Cardiac septum (tissue), 1 donor: Measurements from ENCODE around the gene HLA-DQB1. TPM values are rescaled to one million over a fixed set of nuclear protein-coding genes. Genes with fewer than 3 reads are reported as not detected.
"Not testable (repeated sequence)": the region's sequence is repeated elsewhere in the genome, so short reads cannot be mapped to it uniquely, and the experiment has no call there.

Experiments
- DNase-seq: peaks from one replicate; pipeline ENCODE4 v3.0.0-alpha.2; 2020; ENCODE audit warnings: low spot score
- intact Hi-C: fragments of 100-400 bp; cut with DNase I; formaldehyde crosslinking; loops from one replicate; pipeline ENCODE4 v1.14.0; 2022
- long read RNA-seq: library from polyadenylated mRNA; unstranded; transcript quantifications from one replicate; pipeline ENCODE4 v2.0.0, GENCODE V29; 2021
- total RNA-seq: library from RNA; stranded (reverse); fragmentation: NEBNext Ultra II Directional; extraction: Animal tissue kit (Norgen Biotek cat#: 25700); gene quantifications from one replicate; pipeline ENCODE4 v1.2.1, GENCODE V29; 2021
- donor health status: DM: no; HTN: no; CAD: no.

HLA-DQB1 gene
- 3.7 TPM for total RNA-seq
- long read RNA-seq, transcript HLA-DQB1-205 (5 exons, 1,642 nt): major isoform, 7 of 9 reads
- long read RNA-seq, partial matches to known transcripts: 1 of 9 reads
- long read RNA-seq, other reads (novel, unspliced or antisense): 1 of 9 reads

DNA sequence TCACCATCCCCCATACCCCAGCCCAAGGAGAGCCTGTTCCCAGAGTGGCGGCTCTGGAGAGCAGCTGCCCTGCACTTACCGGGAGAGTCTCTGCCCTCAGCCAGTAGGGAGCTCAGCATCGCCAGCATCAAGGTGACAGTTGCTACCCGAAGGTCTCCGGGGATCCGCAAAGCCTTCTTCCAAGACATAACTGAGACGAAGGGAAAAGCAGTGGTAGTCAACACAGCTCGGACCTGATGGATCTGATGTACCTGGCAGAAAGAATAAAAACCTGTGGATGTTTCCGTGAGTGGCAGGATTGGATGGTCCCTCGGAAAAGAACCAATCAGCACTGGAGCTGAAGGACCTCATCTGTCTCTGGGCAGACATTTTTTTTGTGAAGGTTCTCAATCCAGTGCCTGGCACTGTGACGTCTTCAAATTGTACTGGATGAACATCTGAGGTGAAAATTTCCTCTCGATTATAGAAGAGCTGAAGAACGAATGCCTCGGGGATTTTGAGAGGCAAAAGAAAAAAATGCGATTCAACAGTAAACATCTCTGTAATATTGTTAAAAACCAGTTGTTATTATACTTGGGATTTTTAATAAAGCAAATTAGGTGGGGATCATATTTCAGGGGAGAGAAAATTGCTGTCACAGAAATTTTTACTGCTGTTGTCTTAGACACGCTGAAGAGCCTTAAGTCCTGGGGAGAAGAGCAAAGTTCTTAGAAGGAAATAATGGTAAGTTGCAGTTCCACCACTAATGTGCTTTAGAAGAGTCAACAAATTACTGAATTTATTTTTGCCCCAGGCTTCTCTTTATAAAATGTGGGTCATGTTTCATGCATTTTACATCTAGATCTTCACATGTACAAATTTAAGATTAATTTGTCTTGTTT is at the start of gene HLA-DQB1:
HLA-DQB1 (minus strand) TSS at position 238 of the 881 bp plus-strand sequence; CDS start at position 188, 50 bp downstream.
- intact Hi-C loops: no loop called here

DNA sequence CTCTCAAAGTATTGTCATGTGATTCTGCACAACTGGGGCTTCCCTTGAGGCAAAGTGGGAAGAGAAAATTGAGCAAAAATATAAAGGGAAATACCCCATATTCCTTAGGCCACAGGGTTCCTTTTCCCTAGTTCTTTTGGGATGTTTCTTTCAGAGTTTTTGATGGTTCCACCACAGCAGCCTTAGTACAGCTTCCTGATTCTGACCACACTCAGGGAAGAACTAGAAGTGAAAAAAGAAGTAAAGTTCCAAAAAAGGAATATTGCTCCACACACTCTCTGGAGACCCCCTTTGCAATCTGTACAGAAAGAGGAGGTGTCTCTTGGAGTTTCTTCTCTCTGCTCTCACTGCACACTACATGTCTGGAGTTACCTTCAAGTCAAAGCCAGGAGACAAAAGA is 46.8 kb upstream of the HLA-DQB1 start:
- DNase-seq: no peak
- intact Hi-C loops: no loop called here

More for the DNA sequence above, at the start of gene HLA-DQB1:
- no peak for DNase-seq

DNA sequence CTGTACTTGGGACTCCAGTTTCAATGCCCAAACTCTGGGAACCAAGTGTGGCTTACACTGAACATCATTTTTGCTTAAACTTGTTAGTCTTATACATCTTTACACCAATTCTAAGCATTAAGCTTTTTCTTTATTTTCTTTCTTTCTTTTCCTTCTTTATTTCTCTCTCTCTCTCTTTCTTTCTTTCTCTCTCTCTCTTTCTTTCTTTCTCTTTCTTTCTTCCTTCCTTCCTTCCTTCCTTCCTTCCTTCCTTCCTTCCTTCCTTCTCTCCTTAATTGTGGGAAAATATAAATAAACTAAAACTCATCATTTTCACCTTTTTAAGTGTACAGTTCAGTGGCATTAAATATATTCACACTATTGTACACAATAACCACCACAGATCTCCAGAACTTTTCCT is 43.2 kb upstream of the HLA-DQB1 start:
- intact Hi-C loops: no loop called here
- DNase-seq: no peak

DNA sequence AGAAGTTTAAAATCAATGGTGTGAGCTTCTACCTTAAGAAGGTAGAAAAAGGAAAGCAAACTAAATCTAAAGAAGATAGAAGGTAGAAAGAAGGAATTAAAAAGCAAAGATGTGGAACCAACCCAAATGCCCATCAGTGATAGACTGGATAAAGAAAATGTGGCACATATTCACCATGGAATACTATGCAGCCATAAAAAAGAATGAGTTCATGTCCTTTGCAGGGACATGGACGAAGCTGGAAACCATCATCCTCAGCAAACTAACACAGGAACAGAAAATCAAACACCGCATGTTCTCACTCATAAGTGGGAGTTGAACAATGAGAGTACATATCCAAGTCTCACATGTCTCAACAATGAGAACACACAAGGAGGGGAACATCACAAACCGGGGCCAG is 38.7 kb upstream of the HLA-DQB1 start:
- DNase-seq, intact Hi-C loops: not testable (repeated sequence)

DNA sequence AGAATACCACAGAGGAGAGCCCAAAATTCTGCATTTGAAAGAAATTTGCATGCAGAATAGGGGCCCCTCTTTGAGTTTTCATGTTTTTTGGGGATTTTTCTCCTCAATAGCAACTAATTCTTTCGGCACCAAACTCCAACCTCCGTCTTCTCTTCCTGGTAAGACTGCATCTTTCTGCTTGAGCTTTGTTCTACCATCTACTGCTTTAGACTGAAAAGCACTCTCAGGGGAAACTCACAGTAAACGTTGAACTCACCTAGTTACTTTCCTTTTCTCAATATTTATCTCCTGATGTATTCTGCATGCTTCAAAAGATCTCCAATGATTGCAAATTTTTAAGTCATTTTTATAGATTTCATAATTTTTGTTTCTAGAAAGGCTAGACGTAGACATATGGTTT is 36.9 kb upstream of the HLA-DQB1 start:
- intact Hi-C loops: no loop called here
- DNase-seq: no peak

DNA sequence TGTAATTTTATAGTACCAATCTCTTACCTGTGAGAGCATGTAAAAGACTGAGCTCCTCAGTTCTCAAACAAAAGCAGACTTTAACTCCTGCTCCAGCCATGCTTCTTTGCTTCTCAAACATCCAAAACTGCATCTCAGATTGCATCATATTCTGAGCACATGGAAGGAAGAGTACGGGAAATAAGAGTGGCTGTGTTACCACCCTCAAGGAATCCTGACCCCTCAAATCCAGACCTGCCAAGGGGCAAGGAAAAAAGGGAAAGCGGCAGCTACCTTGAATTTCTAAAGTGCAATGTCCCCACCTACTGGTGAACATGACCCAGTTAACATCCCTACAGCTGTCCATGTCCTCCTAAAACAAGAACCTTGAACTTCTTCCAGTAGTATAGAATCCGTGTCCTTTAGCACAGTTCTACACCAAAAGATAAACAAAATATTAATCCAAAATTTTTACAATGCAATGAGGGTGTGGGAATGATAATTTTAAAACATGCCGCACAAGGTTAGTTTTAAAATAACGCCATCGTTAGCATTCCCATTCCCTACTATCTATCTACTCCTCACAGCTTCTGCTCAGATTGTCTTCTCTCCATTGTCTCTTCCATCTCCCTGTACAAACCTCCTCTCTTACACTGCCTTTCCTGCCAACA is 34.1 kb upstream of the HLA-DQB1 start:
- intact Hi-C loops: loop anchor here (2.0 kb wide), 1 partner anchor 288 kb away; no protein-coding TSS in a partner anchor
- no peak for DNase-seq

DNA sequence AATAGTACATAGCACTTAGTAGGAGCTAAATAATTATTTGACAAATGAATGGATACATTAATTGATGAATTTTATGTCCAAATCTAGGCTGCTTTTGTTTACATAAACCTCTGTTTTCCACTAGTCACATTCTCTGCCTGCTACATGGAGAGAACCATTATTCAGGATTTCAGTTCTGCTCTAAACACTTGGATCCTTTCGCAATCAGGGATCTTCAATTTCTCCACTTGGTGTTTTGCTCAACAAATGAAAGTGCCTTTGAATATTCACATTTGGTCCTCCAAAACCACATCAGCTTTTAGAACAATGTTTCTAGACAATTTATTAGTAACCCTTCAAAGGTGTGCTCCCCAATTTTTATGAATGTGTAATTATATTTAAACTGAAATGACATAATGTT is 30.6 kb upstream of the HLA-DQB1 start:
- intact Hi-C loops: loop anchor here (5.0 kb wide), 1 partner anchor 265 kb away; no protein-coding TSS in a partner anchor

DNA sequence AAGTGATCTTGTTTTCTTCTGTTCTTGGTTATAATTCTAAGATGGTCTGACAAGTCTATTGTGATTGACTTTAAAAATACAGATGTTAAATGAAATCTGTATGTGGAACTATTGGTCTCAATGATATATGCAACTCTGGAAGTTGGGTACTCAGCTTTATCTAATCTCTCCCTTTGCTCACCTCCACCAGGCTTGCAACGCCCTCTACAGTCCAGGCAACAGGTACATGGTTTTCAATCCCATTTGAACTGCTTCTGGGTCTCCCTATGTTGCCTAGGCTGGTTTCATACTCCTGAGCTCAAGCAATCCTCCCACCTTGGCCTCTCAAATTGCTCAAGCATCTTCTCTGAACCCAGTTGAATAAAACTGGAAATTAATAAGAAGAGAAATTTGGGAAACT is 25.6 kb upstream of the HLA-DQB1 start:
- DNase-seq: no peak
- intact Hi-C loops: no loop called here

More for the DNA sequence above, 30.6 kb upstream of the HLA-DQB1 start:
- DNase-seq: no peak

DNA sequence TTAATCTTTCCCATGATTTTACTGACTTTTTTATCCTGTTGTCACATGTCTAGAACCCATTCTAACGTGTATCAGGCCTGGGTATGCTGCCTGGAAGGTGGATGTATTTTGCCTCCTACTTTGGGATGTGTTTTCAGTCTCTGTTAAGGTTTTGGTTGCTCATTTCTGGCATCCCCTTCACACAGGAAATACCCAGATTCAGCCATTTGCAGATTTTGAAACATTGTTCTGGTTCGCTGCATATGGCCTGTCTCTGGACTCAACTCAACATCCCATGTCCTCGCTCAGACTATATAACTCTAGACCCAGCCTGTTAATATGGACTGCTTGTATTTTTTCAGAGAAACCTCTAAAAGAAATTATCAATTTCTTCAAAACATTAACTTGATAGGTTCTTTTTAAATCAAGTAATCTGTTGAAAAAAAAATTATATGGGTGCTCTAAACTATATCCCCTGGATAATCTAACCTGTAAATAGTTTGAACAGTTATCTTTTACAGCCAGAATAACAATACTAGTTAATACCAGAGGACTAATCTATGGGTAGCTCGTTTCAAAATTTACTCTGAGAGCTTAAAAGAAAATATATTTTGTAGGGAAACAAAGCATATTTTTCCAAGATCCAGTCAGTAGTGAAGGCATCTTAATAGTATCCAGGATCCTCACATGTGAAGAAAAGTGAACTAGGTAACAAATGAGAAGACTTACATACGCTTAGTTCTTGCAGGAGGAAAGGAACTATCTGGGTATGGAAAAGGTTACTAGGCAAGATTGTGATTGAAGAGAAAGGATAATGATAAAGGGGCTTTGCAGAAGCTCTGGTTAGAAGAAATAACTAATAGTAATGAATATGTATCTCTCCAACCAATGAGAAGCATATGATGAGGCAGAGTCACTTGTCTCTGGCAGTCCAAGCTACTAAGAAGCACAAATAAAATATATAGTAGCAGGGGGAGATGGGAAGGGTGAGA is 23.4 kb upstream of the HLA-DQB1 start:
- intact Hi-C loops: no loop called here
- no peak for DNase-seq

DNA sequence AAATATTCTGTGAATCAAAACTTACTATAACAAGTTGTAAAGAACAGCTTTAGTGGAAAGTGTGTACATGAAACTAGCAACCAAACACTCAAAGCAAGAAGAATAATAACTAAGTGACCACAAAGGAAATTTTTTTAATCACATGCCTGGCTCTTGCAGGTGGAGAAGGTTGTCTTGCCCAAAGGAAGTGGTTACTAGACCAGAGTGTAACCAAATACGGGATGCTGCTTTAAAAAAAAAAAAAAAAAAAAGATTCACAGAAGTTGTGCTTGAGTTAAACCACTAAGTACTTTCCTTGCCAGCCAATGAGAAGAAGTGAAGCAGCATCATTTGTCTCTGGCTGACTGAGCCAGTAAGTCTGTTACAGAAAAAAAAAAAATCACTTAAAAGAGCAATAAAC is 19.1 kb upstream of the HLA-DQB1 start:
- intact Hi-C loops: no loop called here
- DNase-seq: no peak

DNA sequence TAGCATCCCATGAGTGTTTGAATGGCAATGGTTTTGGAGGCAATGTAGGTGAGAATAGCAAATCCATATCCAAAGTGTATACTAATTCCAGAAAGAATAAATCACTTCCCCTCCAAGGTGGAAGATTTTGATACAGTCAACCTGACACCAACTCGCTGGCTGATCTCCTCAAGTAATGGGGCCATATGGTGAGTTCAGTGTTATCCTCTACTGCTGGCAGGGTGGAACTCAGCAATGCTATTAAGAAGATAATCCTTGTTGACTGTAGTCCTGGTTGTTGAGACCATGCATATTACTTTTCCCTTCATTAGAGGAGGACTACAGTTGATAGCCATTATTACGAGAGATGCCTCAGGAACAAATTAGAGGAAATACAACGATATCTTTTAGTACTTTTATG is 17.8 kb upstream of the HLA-DQB1 start:
- no peak for DNase-seq
- intact Hi-C loops: no loop called here

DNA sequence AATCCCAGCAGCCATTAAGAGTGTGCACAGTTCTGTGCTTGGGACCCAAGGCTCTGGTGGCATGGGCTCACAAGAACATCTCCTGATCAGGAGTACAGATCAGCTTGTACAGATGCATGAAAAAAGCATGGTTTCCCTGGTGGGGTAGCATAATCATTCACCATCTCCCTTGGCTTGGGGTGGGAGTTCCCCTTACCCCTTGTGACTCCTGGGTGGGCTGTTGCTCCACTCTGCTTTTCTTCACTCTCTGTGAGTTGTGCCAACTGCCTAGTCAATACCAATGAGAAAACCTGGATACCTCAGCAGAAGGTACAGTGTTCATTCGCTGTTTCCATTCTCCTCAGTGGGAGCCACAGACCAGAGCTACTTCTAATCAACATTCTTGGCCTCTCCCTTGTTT is 13.6 kb upstream of the HLA-DQB1 start:
- no peak for DNase-seq
- intact Hi-C loops: no loop called here

DNA sequence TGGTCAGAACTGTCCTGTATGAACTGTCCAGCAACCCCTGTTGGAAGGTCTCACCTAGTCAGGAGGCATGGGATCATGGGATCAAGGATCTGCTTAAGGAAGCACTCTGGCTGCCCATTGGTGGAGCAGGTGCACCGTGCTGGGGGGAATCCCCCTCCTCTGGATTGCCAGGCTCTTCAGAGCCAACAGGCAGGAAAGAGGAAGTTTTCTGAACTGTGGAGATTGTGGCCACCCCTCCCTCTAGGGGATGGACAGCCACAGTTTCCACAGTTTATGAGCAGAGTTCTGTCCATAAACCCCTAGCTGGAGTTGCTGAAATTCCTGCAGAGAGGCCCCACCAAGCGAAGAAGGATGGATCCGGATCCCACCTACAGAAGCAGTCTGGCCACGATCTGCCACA is 13.0 kb upstream of the HLA-DQB1 start:
- DNase-seq: no peak
- intact Hi-C loops: no loop called here

DNA sequence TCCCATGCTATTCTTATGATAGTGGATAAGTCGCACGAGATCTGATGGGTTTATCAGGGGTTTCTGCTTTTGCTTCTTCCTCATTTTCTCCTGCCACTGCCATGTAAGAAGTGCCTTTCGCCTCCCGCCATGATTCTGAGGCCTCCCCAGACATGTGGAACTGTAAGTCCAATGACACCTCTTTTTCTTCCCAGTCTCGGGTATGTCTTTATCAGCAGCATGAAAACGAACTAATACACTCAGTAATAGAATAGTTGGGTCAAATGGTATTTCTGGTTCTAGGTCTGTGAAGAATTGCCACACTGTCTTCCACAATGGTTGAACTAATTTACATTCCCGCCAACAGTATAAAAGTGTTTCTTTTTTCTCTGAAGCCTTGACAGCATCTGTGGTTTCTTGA is 7.7 kb upstream of the HLA-DQB1 start:
- intact Hi-C loops, DNase-seq: not testable (repeated sequence)

DNA sequence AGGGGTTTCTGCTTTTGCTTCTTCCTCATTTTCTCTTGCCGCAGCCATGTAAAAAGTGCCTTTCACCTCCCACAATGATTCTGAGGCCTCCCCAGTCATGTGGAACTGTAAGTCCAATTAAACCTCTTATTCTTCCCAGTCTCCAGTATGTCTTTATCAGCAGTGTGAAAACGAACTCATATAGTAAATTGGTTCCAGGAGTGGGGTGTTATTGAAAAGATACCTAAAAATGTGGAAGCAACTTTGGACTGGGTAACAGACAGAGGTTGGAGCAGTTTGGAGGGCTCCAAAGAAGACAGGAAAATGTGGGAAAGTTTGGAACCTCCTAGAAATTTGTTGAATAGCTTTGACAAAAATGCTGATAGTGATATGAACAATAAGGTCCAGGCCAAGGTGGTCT is 5.5 kb upstream of the HLA-DQB1 start:
- DNase-seq, intact Hi-C loops: not testable (repeated sequence)

DNA sequence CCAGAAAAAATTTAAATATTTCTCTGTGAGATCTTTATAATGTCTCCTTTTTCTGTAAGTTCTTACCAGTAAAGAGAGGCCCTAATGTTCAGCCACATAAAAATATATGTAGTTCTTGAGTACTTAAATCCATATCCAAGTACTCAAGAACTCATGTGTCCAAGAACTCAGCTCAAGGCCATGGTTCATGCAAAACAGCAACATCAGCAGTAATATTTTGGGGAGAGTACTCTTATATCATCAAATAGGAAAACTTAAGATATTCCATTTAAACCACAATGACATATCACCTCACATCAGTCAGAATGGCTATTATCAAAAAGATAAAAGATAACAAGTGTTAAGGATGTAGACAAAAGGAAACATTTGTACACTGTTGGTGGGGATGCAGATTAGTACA is 3.4 kb upstream of the HLA-DQB1 start:
- intact Hi-C loops: no loop called here
- no peak for DNase-seq

DNA sequence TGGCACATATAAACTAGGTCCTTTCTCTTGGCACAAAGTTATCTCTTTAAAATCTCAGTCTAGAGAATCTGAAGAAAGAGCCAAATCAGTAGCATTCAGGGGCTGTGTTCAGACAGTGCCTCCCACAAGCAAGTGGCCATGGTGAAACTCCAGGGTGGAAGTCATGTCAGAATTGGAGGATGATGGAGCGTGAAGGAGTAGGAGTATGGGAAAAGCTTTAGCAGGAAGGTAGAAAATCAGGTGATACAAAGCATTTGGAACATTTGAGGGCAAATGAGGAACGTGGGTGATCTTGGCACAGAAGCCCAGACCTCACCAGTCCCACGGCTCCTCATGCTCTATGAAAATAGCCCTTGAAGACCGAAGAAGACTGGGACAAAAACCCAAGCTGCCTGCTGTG is 2.8 kb upstream of the HLA-DQB1 start:
- intact Hi-C loops: no loop called here
- DNase-seq: no peak

DNA sequence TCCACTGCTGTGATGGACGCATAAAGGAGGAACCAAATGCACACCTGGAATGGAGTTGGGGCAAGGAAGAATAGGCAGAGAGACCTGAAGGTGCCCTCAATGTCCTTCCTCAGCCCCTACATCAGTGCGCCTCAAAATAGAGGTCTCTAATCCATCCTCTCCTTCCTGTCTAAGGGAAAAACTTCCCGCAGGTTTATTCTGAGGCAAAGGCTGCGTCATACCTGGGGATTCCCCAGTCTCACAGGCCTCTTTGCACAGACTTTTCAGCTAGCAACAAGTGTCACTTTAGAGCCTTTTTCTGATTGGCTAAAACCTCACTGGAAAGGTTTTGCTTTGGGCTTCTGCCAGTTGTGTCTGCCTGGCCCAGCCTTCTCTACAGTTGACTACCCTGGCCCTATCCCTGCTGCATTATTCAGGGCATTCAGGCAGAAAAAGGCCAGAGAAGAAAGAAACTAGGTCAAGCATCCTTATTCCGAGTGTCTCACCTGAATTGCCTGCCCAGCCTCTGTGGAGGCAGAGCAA is 1.8 kb upstream of the HLA-DQB1 start:
- intact Hi-C loops: no loop called here
- DNase-seq: no peak

DNA sequence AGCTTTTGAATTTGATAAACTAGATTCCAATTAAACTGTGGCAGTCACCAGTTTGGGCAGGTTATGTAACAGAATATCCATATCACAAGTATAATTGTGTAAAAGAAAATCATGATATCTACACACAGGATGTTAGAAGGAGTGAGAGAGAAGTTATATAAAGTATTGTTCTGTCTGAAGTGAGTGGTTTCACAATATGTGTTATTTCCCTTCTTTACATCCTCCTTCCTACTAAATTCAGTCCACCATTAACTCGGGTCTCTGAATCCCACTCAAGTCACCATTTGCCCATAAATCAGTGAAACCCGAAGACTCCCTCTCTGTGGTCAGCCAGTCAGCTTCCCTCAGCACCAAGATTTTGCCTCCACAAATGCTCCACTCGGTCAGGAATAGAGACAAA is 796 bp downstream of the HLA-DQB1 start:
- intact Hi-C loops: no loop called here
- no peak for DNase-seq
